SK-N-SH treated with all-trans-retinoic acid at 6 μM for 48 hours (cell line): ENCODE measurements around the gene RPE65.

Experiments
- ATAC-seq: fragments of 200-7000 bp; cut with Tn5 transposase; 3 replicates; pipeline ENCODE4 v1.9.1; 2020; ENCODE audit warnings: mild to moderate bottlenecking, moderate library complexity
- ARNTL ChIP-seq: fragments of 450-650 bp; formaldehyde crosslinking; IDR thresholded peaks from 2 replicates; pipeline ENCODE4 v1.5.0; 2020; ENCODE audit warnings: low read depth, mild to moderate bottlenecking, moderate library complexity, borderline replicate concordance
- CSDC2 ChIP-seq: fragments of 250-450 bp; sonication (Bioruptor Pico); IDR thresholded peaks from 2 replicates; pipeline ENCODE4 v1.5.0; 2020; ENCODE audit warnings: mild to moderate bottlenecking, moderate library complexity
- ESRRG ChIP-seq: fragments of 250-450 bp; sonication (Bioruptor Pico); IDR thresholded peaks from 2 replicates; pipeline ENCODE4 v1.6.1; 2021; ENCODE audit warnings: mild to moderate bottlenecking
- GLIS3 ChIP-seq: fragments of 250-450 bp; sonication (Bioruptor Pico); IDR thresholded peaks from 2 replicates; pipeline ENCODE4 v1.5.0; 2020; ENCODE audit warnings: mild to moderate bottlenecking, moderate library complexity
- ISL1 ChIP-seq: fragments of 250-450 bp; sonication (Bioruptor Pico); IDR thresholded peaks from 2 replicates; pipeline ENCODE4 v2.1.2; 2022; ENCODE audit warnings: mild to moderate bottlenecking, moderate library complexity
- OSR1 ChIP-seq: fragments of 250-450 bp; sonication (Bioruptor Pico); IDR thresholded peaks from 2 replicates; pipeline ENCODE4 v1.8.0; 2022; ENCODE audit warnings: moderate library complexity, mild to moderate bottlenecking, inconsistent platforms
- PPARA ChIP-seq: fragments of 250-450 bp; sonication (Bioruptor Pico); IDR thresholded peaks from 2 replicates; pipeline ENCODE4 v1.5.0; 2020; ENCODE audit warnings: mild to moderate bottlenecking, borderline replicate concordance
- SNAI2 ChIP-seq: fragments of 250-450 bp; sonication (Bioruptor Pico); IDR thresholded peaks from 2 replicates; pipeline ENCODE4 v1.5.0; 2020; ENCODE audit warnings: mild to moderate bottlenecking, moderate library complexity
- TCF4 ChIP-seq: fragments of 250-450 bp; sonication (Bioruptor Pico); IDR thresholded peaks from 2 replicates; pipeline ENCODE4 v1.8.0; 2021; ENCODE audit warnings: mild to moderate bottlenecking, moderate library complexity, borderline replicate concordance
- TOX ChIP-seq: fragments of 250-450 bp; sonication (Bioruptor Pico); IDR thresholded peaks from 2 replicates; pipeline ENCODE4 v1.8.0; 2021; ENCODE audit warnings: mild to moderate bottlenecking, moderate library complexity, borderline replicate concordance
- ZC3H10 ChIP-seq: fragments of 250-450 bp; sonication (Bioruptor Pico); IDR thresholded peaks from 2 replicates; pipeline ENCODE4 v1.5.1; 2021; ENCODE audit warnings: mild to moderate bottlenecking, moderate library complexity
- ZFP30 ChIP-seq: fragments of 450-650 bp; formaldehyde crosslinking; IDR thresholded peaks from 2 replicates; pipeline ENCODE4 v1.5.0; 2022; ENCODE audit warnings: mild to moderate bottlenecking, moderate library complexity
- ZNF565 ChIP-seq: fragments of 450-650 bp; formaldehyde crosslinking; conservative IDR thresholded peaks from 2 replicates; pipeline ENCODE4 v1.5.0; 2020; ENCODE audit warnings: low read depth, mild to moderate bottlenecking, moderate library complexity
- ZNF70 ChIP-seq: fragments of 450-650 bp; formaldehyde crosslinking; IDR thresholded peaks from 2 replicates; pipeline ENCODE4 v1.5.0; 2020; ENCODE audit warnings: mild to moderate bottlenecking, moderate library complexity
- ZNF8 ChIP-seq: fragments of 450-650 bp; formaldehyde crosslinking; IDR thresholded peaks from 2 replicates; pipeline ENCODE4 v1.5.0; 2020; ENCODE audit warnings: mild to moderate bottlenecking, moderate library complexity
- TF ChIP-seq, protein P1 (sequence below): fragments of 250-450 bp; sonication (Bioruptor Pico); IDR thresholded peaks from 2 replicates; pipeline ENCODE4 v1.5.1; 2021; ENCODE audit warnings: mild to moderate bottlenecking, moderate library complexity
- TF ChIP-seq, protein P2 (sequence below): fragments of 250-450 bp; sonication (Bioruptor Pico); IDR thresholded peaks from 2 replicates; pipeline ENCODE4 v1.5.1; 2020; ENCODE audit warnings: low read depth, mild to moderate bottlenecking, moderate library complexity
- TF ChIP-seq, protein P3 (sequence below): fragments of 250-450 bp; sonication (Bioruptor Pico); IDR thresholded peaks from 2 replicates; pipeline ENCODE4 v1.5.0; 2020; ENCODE audit warnings: mild to moderate bottlenecking, moderate library complexity
- TF ChIP-seq, protein P4 (sequence below): fragments of 250-450 bp; sonication (Bioruptor Pico); IDR thresholded peaks from 2 replicates; pipeline ENCODE4 v1.8.0; 2021; ENCODE audit warnings: low read depth, mild to moderate bottlenecking, moderate library complexity, borderline replicate concordance
- TF ChIP-seq, protein P5 (sequence below): fragments of 250-450 bp; sonication (Bioruptor Pico); IDR thresholded peaks from 2 replicates; pipeline ENCODE4 v1.8.0; 2020; ENCODE audit warnings: mild to moderate bottlenecking, moderate library complexity, borderline replicate concordance

Gene RPE65

DNA sequence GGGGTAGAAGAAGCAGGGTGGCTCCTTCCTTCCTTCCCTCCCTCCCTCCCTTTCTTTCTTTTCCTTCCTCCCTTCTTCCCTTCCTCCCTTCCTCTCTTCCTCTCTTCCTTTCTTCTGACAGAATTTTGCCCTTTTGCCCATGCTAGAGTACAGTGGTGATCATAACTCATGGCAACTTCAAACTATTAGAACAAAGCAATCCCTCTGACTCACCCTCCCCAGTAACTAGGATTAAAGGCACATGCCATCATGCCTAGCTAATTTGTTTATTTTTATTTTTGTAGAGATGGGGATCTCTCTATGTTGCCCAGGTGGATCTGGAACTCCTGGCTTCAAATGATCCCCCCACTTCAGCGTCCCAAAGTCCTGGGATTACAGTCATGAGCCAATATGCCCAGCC, 10.0 kb upstream of the RPE65 start:
- no peak; the same call in 2 of the 3 replicates for ATAC-seq
- TF ChIP-seq ZFP30 (CRISPR knock-in tag) (no peak), TCF4 (CRISPR knock-in tag) (no peak), CSDC2 (CRISPR knock-in tag) (no peak)
- TF ChIP-seq, protein P1, sequence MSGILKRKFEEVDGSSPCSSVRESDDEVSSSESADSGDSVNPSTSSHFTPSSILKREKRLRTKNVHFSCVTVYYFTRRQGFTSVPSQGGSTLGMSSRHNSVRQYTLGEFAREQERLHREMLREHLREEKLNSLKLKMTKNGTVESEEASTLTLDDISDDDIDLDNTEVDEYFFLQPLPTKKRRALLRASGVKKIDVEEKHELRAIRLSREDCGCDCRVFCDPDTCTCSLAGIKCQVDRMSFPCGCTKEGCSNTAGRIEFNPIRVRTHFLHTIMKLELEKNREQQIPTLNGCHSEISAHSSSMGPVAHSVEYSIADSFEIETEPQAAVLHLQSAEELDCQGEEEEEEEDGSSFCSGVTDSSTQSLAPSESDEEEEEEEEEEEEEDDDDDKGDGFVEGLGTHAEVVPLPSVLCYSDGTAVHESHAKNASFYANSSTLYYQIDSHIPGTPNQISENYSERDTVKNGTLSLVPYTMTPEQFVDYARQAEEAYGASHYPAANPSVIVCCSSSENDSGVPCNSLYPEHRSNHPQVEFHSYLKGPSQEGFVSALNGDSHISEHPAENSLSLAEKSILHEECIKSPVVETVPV (CRISPR knock-in tag), result no peak
- TF ChIP-seq, protein P2, sequence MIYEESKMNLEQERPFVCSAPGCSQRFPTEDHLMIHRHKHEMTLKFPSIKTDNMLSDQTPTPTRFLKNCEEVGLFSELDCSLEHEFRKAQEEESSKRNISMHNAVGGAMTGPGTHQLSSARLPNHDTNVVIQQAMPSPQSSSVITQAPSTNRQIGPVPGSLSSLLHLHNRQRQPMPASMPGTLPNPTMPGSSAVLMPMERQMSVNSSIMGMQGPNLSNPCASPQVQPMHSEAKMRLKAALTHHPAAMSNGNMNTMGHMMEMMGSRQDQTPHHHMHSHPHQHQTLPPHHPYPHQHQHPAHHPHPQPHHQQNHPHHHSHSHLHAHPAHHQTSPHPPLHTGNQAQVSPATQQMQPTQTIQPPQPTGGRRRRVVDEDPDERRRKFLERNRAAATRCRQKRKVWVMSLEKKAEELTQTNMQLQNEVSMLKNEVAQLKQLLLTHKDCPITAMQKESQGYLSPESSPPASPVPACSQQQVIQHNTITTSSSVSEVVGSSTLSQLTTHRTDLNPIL (CRISPR knock-in tag), result no peak

DNA sequence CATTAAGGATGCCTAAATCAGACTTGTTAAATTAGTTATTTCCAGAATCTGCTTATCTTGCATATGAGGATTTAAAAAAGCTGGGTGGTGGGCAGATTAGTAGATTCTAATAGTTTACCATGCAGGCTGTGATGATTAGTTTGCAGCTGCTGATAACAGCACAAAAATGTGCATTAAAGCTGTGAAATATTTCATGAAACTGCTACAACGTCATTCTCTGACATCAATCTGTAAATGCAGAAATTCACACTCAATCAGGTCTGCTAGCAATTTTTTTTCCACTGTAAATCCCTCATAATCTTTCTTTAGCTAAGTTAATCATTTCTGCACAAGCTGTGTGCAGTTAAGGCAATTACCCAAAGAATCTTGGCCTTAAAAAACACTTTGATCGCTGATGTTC, 9.3 kb upstream of the RPE65 start:
- no peak for ATAC-seq
- TF ChIP-seq, protein P3, sequence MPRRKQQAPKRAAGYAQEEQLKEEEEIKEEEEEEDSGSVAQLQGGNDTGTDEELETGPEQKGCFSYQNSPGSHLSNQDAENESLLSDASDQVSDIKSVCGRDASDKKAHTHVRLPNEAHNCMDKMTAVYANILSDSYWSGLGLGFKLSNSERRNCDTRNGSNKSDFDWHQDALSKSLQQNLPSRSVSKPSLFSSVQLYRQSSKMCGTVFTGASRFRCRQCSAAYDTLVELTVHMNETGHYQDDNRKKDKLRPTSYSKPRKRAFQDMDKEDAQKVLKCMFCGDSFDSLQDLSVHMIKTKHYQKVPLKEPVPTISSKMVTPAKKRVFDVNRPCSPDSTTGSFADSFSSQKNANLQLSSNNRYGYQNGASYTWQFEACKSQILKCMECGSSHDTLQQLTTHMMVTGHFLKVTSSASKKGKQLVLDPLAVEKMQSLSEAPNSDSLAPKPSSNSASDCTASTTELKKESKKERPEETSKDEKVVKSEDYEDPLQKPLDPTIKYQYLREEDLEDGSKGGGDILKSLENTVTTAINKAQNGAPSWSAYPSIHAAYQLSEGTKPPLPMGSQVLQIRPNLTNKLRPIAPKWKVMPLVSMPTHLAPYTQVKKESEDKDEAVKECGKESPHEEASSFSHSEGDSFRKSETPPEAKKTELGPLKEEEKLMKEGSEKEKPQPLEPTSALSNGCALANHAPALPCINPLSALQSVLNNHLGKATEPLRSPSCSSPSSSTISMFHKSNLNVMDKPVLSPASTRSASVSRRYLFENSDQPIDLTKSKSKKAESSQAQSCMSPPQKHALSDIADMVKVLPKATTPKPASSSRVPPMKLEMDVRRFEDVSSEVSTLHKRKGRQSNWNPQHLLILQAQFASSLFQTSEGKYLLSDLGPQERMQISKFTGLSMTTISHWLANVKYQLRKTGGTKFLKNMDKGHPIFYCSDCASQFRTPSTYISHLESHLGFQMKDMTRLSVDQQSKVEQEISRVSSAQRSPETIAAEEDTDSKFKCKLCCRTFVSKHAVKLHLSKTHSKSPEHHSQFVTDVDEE (CRISPR knock-in tag), result no peak
- TF ChIP-seq ARNTL (CRISPR knock-in tag) (no peak), CSDC2 (CRISPR knock-in tag) (no peak), ESRRG (CRISPR knock-in tag) (no peak)

DNA sequence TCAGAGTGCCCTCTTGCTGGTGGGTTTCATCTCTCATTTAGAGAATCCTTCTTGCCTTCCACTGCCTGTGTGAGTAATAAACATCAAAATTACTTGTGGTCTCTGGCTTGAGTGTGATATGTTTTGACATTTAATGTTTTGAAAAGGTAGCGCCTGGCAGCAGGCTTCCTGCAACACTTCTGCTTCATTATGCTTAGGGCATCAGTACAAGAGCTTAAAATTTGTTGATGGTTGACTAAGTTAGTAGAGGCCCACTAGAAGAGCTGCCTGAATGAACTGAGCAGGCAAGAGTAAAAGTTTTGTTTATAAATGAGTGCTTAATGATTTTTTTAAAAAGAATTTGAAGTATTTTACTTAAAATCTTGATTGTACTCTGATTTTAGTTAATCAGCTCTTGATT, 6.4 kb upstream of the RPE65 start:
- TF ChIP-seq ARNTL (CRISPR knock-in tag) (no peak), ZC3H10 (CRISPR knock-in tag) (no peak), ZFP30 (CRISPR knock-in tag) (no peak), ZNF70 (CRISPR knock-in tag) (no peak), PPARA (CRISPR knock-in tag) (no peak), CSDC2 (CRISPR knock-in tag) (no peak), OSR1 (CRISPR knock-in tag) (no peak), TCF4 (CRISPR knock-in tag) (no peak), ZNF8 (CRISPR knock-in tag) (no peak), TOX (CRISPR knock-in tag) (no peak), SNAI2 (no peak), ISL1 (CRISPR knock-in tag) (no peak), GLIS3 (CRISPR knock-in tag) (no peak), ZNF565 (CRISPR knock-in tag) (no peak)
- TF ChIP-seq, protein P4, sequence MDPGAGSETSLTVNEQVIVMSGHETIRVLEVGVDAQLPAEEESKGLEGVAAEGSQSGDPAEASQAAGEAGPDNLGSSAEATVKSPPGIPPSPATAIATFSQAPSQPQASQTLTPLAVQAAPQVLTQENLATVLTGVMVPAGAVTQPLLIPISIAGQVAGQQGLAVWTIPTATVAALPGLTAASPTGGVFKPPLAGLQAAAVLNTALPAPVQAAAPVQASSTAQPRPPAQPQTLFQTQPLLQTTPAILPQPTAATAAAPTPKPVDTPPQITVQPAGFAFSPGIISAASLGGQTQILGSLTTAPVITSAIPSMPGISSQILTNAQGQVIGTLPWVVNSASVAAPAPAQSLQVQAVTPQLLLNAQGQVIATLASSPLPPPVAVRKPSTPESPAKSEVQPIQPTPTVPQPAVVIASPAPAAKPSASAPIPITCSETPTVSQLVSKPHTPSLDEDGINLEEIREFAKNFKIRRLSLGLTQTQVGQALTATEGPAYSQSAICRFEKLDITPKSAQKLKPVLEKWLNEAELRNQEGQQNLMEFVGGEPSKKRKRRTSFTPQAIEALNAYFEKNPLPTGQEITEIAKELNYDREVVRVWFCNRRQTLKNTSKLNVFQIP (CRISPR knock-in tag), result no peak
- TF ChIP-seq, protein P1 (CRISPR knock-in tag), result no peak
- TF ChIP-seq, protein P3 (CRISPR knock-in tag), result no peak
- TF ChIP-seq, protein P5, sequence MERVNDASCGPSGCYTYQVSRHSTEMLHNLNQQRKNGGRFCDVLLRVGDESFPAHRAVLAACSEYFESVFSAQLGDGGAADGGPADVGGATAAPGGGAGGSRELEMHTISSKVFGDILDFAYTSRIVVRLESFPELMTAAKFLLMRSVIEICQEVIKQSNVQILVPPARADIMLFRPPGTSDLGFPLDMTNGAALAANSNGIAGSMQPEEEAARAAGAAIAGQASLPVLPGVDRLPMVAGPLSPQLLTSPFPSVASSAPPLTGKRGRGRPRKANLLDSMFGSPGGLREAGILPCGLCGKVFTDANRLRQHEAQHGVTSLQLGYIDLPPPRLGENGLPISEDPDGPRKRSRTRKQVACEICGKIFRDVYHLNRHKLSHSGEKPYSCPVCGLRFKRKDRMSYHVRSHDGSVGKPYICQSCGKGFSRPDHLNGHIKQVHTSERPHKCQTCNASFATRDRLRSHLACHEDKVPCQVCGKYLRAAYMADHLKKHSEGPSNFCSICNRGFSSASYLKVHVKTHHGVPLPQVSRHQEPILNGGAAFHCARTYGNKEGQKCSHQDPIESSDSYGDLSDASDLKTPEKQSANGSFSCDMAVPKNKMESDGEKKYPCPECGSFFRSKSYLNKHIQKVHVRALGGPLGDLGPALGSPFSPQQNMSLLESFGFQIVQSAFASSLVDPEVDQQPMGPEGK (CRISPR knock-in tag), result no peak
- ATAC-seq, result no peak
